Esophagus muscularis mucosa (tissue), 4 donors: ENCODE data around the gene CFAP107. TPM values are rescaled to one million over a fixed set of nuclear protein-coding genes. Genes with fewer than 3 reads are reported as not detected.
A peak's percentile ranks its signal among the peaks of the same experiment; 100 is the strongest.

Source experiments
- DNase-seq: peaks from one replicate; pipeline ENCODE4 v3.0.0-alpha.2; 2017; ENCODE audit errors: extremely low spot score
- H3K27ac ChIP-seq, 4 donors: fragments of 200-600 bp; sonication (generic); replicated peaks in 1 of 4; 1 replicate in 3 of 4; 2 replicates in 1 of 4; pipeline ENCODE4 v1.5.1; 2016 to 2019; ENCODE audit warnings: mild to moderate bottlenecking in 1 of 4
- H3K27me3 ChIP-seq, 4 donors: fragments of 200-600 bp; sonication (generic); one replicate each; pipeline versions ENCODE4 v1.5.1 to v1.6.0; 2016 to 2019
- H3K36me3 ChIP-seq, 4 donors: fragments of 200-600 bp; sonication (generic); one replicate each; pipeline ENCODE4 v1.5.1; 2016 to 2019
- H3K4me1 ChIP-seq, 4 donors: fragments of 200-600 bp; sonication (generic); one replicate each; pipeline ENCODE4 v1.5.1; 2016 to 2019
- H3K4me3 ChIP-seq, 4 donors: fragments of 200-600 bp; sonication (generic); 1 replicate in 2 of 4; 2 replicates in 2 of 4; pipeline ENCODE4 v1.5.1; 2016 to 2019; ENCODE audit warnings: mild to moderate bottlenecking in 4 of 4, moderate library complexity in 1 of 4
- H3K9me3 ChIP-seq, 4 donors: fragments of 200-600 bp; sonication (generic); 1 replicate in 3 of 4; 2 replicates in 1 of 4; pipeline ENCODE4 v1.5.1; 2016 to 2019
- EP300 ChIP-seq: sonication (generic); formaldehyde crosslinking; IDR thresholded peaks from one replicate; pipeline ENCODE4 v1.6.1; 2017; ENCODE audit warnings: antibody characterized with exemption
- POLR2A ChIP-seq: fragments of 450-650 bp; IDR thresholded peaks from one replicate; pipeline ENCODE4 v1.6.1; 2017; ENCODE audit warnings: antibody characterized with exemption, moderate library complexity, mild to moderate bottlenecking, low read depth
- POLR2AphosphoS5 ChIP-seq, 2 donors: sonication (generic); formaldehyde crosslinking; IDR thresholded peaks; one replicate each; pipeline ENCODE4 v1.6.1; 2017; ENCODE audit warnings: antibody characterized with exemption in 2 of 2
- WGBS: methylation state at CpG from one replicate; pipeline ENCODE4 v1.1.5; 2018; 5-methylcytosine and 5-hydroxymethylcytosine counted together
- intact Hi-C: fragments of 100-400 bp; cut with DNase I; formaldehyde crosslinking; loops from one replicate; pipeline ENCODE4 v1.15.1; 2023
- total RNA-seq, 4 donors: library from RNA; depleted of rRNA; stranded (reverse); fragments of >200 nt; gene quantifications; one replicate each; pipeline versions ENCODE4 v1.1.0 to v1.2.1, GENCODE V29; 2016
- TF ChIP-seq, protein P1 (sequence below), 3 experiments: fragments of 200-600 bp in 2 of 3; fragments of 450-650 bp in 1 of 3; sonication (generic) in 2 of 3; IDR thresholded peaks; one replicate each; pipeline ENCODE4 v1.5.1; 2017 to 2019; ENCODE audit warnings: antibody characterized with exemption in 3 of 3, mild to moderate bottlenecking in 2 of 3, moderate library complexity in 1 of 3

CFAP107 gene
- total RNA-seq, 4 donors from 2014 or later, result not detected

DNA sequence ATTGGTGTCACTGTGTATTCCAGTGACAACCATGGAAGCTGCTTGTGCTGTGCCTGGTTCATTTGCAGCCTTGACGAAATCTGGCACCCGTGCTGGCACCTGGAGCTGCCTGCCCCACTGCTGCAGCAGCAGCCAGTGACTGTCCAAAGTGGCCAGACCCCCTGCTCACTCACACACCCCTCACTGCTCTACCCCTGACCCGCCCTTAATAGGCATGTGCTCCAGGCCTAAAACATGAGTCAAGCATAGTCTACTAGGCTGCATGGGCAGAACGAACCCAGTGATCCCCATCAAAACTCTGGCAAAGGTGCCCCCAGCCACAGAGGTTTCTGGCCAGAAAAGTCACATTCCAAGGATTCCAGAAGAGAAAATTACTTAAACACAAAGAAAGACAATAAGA, 52.9 kb downstream of the CFAP107 start:
- H3K36me3 ChIP-seq, result no peaks in the 10 kb centered on the region
- no peak overlapping the region for H3K27ac ChIP-seq
- intact Hi-C loops, result no loop called here
- WGBS, result 68% methylated on average over 4 of the region's 4 CpGs
- H3K27me3 ChIP-seq, result peaks cover 0 to 4% (median 0%) of the 10 kb centered on the region in 4 donors
- no peak overlapping the region for H3K4me3 ChIP-seq
- TF ChIP-seq, protein P1, sequence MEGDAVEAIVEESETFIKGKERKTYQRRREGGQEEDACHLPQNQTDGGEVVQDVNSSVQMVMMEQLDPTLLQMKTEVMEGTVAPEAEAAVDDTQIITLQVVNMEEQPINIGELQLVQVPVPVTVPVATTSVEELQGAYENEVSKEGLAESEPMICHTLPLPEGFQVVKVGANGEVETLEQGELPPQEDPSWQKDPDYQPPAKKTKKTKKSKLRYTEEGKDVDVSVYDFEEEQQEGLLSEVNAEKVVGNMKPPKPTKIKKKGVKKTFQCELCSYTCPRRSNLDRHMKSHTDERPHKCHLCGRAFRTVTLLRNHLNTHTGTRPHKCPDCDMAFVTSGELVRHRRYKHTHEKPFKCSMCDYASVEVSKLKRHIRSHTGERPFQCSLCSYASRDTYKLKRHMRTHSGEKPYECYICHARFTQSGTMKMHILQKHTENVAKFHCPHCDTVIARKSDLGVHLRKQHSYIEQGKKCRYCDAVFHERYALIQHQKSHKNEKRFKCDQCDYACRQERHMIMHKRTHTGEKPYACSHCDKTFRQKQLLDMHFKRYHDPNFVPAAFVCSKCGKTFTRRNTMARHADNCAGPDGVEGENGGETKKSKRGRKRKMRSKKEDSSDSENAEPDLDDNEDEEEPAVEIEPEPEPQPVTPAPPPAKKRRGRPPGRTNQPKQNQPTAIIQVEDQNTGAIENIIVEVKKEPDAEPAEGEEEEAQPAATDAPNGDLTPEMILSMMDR (IDR thresholded peaks at IDR 0.05), result no peak
- TF ChIP-seq POLR2A (no peak), POLR2AphosphoS5 (IDR thresholded peaks at IDR 0.05) (no peak), EP300 (no peak)
- no peaks in the 10 kb centered on the region for H3K9me3 ChIP-seq
- DNase-seq, result peak; percentile 75
- H3K4me1 ChIP-seq, result no peaks in the 10 kb centered on the region

DNA sequence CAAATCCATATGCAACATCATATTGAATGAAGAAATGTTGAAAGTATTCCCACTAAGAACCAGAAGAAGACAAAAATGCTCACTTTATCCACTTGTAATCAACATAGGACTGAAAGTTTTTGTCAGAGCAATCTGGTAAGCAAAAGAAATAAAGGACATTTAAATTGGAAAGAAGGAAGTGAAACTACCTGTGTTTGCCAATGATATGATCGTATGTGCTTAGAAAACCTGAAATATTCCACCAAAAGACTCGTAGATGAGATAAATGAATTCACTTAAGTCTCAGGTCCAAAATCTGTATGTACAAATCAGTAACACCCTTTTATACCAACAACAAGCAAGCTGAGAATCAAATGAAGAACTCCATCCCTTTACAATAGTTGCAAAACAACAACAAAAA, 53.7 kb downstream of the CFAP107 start:
- peaks cover 0 to 4% (median 2%) of the 10 kb centered on the region in 4 donors for H3K9me3 ChIP-seq
- DNase-seq, result no peak
- intact Hi-C loops, result no loop called here
- H3K36me3 ChIP-seq, result no peaks in the 10 kb centered on the region
- TF ChIP-seq POLR2AphosphoS5 (IDR thresholded peaks at IDR 0.05) (no peak), POLR2A (no peak), EP300 (no peak)
- TF ChIP-seq, protein P1 (IDR thresholded peaks at IDR 0.05), result no peak
- 69% methylated on average over 2 of the region's 2 CpGs for WGBS
- H3K27ac ChIP-seq, result no peak overlapping the region
- peaks cover 0 to 4% (median 0%) of the 10 kb centered on the region in 4 donors for H3K27me3 ChIP-seq
- no peak overlapping the region for H3K4me3 ChIP-seq
- H3K4me1 ChIP-seq, result no peaks in the 10 kb centered on the region

DNA sequence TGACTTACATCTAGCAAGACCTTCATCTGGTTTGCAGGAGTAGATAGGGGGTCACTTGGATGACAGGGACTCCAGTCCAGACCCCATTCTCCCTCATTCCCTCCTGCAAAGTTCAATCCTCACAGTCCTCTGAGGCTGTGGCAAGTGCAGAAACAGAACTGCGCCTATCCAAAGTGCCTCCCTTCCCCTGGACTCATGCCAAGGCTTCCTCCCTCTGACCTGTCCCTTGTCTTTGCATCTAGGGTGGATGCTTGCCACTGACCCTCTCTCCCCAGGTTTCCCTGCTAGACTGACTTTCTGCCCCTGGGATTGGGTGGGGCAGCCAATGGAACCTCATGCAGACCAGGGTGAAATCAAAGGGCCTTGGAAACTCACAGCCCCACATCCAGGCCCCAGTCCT, 63.9 kb downstream of the CFAP107 start:
- Histone ChIP-seq H3K4me3 (no peak overlapping the region), H3K4me1 (no peaks in the 10 kb centered on the region), H3K27me3 (peaks cover 0 to 6% (median 0%) of the 10 kb centered on the region in 4 donors), H3K9me3 (peaks cover 0 to 13% (median under 1%) of the 10 kb centered on the region in 4 donors), H3K36me3 (no peaks in the 10 kb centered on the region), H3K27ac (no peak overlapping the region)
- no peak for DNase-seq
- WGBS, result 100% methylated on average over 1 of the region's 1 CpG
- TF ChIP-seq EP300, result no peak
- intact Hi-C loops, result no loop called here

DNA sequence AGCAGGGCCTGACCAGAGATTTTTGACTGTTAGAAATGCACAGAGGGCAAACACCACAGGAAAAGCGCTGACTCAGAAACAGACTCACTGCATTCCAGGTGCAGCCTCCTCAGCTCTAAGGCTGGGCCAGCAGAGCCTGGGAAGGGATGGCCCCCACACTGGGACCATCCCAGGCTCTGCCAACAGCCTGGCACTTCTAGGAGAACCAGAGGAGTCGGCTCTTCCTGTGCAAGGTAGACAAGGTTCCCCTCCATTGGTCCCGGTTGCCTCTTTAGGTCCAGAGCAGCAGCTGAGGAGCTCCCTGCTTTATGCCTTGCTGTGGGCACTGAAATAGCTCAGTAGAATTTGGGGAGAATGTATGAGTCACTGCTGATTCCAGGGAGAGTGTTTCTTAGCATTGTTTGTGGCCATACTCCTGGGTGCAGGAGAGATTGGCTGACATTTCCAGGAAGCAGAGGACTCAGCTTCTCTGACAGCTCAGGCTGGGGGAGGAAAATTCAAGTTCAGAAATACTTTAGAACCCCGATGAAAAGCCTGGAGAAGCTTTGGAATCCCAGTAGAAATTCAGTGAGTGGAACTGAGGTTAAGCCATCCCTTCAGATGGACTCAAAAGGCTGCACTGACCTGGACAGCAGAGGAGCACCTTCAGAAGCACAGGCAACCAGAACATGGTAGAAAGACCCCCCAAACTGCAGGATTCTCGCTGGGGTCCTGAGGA, 64.8 kb downstream of the CFAP107 start:
- intact Hi-C loops, result no loop called here
- TF ChIP-seq, protein P1 (IDR thresholded peaks at IDR 0.05), result no peak
- TF ChIP-seq POLR2A (no peak), POLR2AphosphoS5 (IDR thresholded peaks at IDR 0.05) (no peak), EP300 (no peak)
- H3K4me3 ChIP-seq, result no peak overlapping the region
- H3K4me1 ChIP-seq, result no peaks in the 10 kb centered on the region
- DNase-seq, result no peak
- peaks cover 0 to 8% (median 0%) of the 10 kb centered on the region in 4 donors for H3K9me3 ChIP-seq
- peaks cover 0 to 6% (median 0%) of the 10 kb centered on the region in 4 donors for H3K27me3 ChIP-seq
- 64% methylated on average over 4 of the region's 5 CpGs for WGBS
- H3K36me3 ChIP-seq, result no peaks in the 10 kb centered on the region
- H3K27ac ChIP-seq, result no peak overlapping the region

DNA sequence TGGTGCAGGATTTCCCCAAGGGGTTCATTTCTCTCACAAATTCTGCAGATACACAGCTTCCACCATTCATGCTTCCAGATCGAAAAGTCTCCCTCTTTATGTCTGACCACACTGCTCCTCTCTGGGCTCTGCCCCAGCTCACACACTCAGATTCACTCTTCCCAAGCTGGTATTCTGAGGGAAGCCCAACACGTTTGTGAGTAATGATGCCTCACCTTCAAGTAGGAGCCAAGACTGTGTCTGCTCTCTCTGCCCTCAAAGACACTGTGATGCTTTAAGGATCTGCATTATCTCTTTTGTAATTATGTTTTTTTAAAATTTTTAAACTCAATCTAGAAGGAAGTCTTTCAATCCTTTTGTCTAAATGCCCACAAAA, 65.4 kb downstream of the CFAP107 start:
- H3K27me3 ChIP-seq, result peaks cover 0 to 6% (median 0%) of the 10 kb centered on the region in 4 donors
- no peaks in the 10 kb centered on the region for H3K4me1 ChIP-seq
- intact Hi-C loops, result no loop called here
- no peak for DNase-seq
- H3K27ac ChIP-seq, result no peak overlapping the region
- no peak for TF ChIP-seq POLR2AphosphoS5 (IDR thresholded peaks at IDR 0.05)
- no peak for TF ChIP-seq EP300
- TF ChIP-seq POLR2A, result no peak
- TF ChIP-seq, protein P1 (IDR thresholded peaks at IDR 0.05), result no peak
- peaks cover 0 to 8% (median 0%) of the 10 kb centered on the region in 4 donors for H3K9me3 ChIP-seq
- no peaks in the 10 kb centered on the region for H3K36me3 ChIP-seq
- no peak overlapping the region for H3K4me3 ChIP-seq
- 58% methylated on average over 2 of the region's 2 CpGs for WGBS

Other genes starting within 250 kb of the CFAP107 start
- 100 to 1,000 TPM; 130 to 237 (median 200) TPM for gene DHRS3, start 128.0 kb upstream of the CFAP107 start, total RNA-seq
- gene AADACL4, start 102.1 kb upstream of the CFAP107 start, total RNA-seq, result not detected
- not detected for gene AADACL3, start 30.1 kb upstream of the CFAP107 start, total RNA-seq
- gene PRAMEF12, start 27.5 kb downstream of the CFAP107 start, total RNA-seq, result not detected
- gene PRAMEF1, start 45.2 kb downstream of the CFAP107 start, total RNA-seq, result not detected
- not detected for gene PRAMEF11, start 85.2 kb downstream of the CFAP107 start, total RNA-seq
- gene HNRNPCL1, start 102.5 kb downstream of the CFAP107 start, total RNA-seq, result not detected
- gene PRAMEF2, start 110.9 kb downstream of the CFAP107 start, total RNA-seq, result not detected
- not detected for gene PRAMEF4, start 140.0 kb downstream of the CFAP107 start, total RNA-seq
- gene PRAMEF10, start 152.1 kb downstream of the CFAP107 start, total RNA-seq, result not detected
- not detected for gene PRAMEF7, start 170.4 kb downstream of the CFAP107 start, total RNA-seq
- gene PRAMEF6, start 201.4 kb downstream of the CFAP107 start, total RNA-seq, result not detected